Measurements from ENCODE around the gene PCCA.
A peak's percentile ranks its signal among the peaks of the same experiment; 100 is the strongest.

Gene PCCA

DNA sequence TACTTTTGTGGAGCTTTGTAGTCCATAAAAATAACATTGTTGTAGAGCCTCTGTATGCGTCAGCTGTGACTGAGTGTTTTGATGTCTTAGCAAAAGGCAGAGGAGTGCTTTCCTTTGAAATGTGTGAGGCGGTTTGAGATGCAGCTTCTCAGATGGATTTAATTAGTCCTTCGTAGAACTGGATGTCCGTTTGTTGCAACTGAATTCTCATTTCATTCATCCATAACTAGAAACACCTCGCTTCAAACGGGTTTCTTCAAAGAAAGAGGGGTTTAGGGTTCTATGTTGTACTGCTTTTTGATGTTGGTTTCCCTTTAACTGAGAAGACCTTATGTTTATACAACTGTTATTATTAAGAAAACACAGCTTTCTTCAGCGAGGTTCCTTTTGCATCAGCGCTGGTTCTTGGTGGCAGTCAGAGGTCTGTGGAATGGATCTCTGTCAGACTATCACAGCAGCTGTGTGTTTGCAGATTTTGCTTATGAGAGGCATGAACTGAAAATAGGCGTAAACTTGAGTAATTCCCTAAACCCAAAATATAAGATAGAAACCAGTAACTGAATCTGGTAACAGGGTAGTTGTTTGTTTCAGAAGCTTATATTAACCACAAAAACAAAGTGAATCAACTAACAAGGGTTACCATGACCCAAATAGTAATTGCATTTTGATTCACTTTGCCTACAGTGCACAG is 305.3 kb downstream of the PCCA start:
- DNase-seq: no peak
- no peak for TF ChIP-seq GATA1 (IDR thresholded peaks at IDR 0.05; ENCODE audit: low read depth, low read length)
- no peak for TF ChIP-seq POLR2A (IDR thresholded peaks at IDR 0.05; ENCODE audit: low read length)

DNA sequence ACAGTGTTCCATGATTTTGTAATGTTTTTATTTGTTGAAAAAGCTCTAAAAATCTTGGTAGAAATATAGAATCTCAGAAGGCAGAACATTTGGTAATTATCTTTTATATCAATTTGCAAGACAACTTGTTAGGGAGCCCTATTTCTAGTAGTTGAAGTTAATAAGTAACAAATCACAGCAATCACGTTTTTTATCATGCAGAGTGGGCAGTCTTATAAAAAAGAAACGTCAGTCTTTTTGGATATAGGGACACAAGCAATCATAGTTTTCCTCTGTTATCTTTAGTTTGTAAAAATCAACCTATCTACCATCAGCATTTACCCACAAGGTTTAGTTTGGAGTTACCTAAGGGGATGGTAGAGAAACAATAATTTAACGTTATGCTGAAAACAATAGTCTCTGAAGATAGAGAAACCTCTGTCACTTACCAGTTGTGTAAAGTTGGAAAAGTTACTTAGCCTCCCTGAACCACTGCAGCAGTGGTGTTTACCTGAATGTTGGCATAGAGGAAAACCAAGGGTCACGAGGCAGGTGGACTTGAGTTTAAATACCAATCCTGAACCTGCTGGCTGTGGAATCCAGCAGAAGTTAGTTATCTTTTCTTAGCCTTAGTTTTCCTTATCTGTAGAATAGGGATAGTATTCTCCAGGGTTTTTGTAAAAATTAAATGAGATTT is 306.9 kb downstream of the PCCA start:
- no peak for TF ChIP-seq POLR2A (IDR thresholded peaks at IDR 0.05; ENCODE audit: low read length)
- TF ChIP-seq GATA1 (IDR thresholded peaks at IDR 0.05; ENCODE audit: low read depth, low read length): no peak
- no peak for DNase-seq

DNA sequence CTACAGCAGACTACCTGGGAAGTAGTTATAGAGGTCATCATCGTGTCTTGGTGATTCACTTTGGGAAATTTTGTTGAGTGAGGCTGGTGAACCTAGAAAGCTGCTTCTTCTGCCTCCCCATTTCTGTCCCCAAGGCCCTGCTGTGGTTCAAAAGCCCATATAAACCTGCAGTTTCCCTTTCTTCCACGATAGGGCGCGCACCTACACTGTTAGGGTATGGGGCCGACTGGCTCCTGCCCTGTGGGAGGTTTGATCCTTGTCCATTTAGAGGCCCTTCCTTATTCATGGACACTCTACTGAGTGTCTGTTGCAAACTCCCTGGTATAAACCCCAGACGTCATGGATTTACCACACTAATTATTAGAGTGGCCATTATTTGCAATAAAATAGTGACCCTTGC is 307.9 kb downstream of the PCCA start:
- DNase-seq: no peak
- TF ChIP-seq GATA1 (IDR thresholded peaks at IDR 0.05; ENCODE audit: low read depth, low read length) (no peak), POLR2A (IDR thresholded peaks at IDR 0.05; ENCODE audit: low read length) (no peak)

DNA sequence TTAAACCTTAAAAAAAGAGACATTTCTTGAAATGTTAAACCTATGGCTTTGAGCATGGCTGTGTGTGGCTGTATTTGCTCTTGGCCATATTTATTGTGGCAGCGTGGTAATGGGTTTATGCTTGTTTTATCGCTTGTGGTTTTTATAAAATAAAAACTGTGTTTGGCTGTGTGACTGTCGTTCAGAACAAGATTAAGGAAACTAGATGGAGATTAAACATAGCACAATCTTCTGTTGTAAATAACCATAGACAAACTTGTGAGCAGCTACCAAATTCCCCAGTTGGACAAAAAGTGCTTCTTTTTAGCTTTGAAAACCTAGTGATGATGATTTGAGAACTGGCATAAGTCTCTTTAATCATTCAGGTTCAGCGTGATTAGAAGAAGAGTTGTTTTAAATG is 308.7 kb downstream of the PCCA start:
- DNase-seq: no peak
- no peak for TF ChIP-seq POLR2A (IDR thresholded peaks at IDR 0.05; ENCODE audit: low read length)
- no peak for TF ChIP-seq GATA1 (IDR thresholded peaks at IDR 0.05; ENCODE audit: low read depth, low read length)

DNA sequence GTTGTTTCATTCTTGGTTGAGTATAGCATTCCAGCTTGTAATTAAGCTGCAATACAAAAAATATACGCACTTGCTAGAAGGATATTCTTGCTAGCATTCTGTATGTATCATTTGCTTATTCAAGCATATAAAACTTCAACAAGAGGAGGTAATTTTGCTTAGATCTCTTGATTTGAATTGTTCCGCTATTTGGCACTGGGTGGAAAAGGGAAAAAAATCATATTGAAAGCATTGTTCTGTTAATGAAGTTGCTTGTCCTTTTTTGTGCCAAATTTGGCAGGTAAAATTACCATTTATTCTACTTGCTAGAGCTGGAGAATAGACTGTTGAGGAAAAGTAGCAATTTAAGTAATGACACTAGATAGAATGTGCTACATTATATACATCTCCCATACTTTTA is 309.5 kb downstream of the PCCA start:
- DNase-seq: no peak
- no peak for TF ChIP-seq GATA1 (IDR thresholded peaks at IDR 0.05; ENCODE audit: low read depth, low read length)

DNA sequence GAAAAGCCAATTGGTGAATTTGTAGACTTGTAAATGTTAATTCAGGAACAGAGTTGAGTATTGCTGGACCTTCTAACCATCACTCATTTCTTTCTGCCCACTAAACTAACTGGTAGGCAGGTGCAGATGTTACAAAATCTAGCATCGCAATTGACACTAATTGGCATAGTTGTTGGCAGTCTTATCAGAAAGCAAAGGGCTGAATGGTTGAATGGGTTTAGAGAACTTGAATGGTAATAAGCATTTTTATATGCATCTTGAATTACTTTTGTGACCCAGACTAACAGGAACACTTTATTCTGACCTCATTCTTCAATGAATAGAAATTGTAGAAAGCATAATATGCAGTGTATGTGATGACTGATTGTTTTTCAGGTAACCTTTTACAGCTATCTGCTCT is 310.6 kb downstream of the PCCA start:
- DNase-seq: no peak
- TF ChIP-seq GATA1 (IDR thresholded peaks at IDR 0.05; ENCODE audit: low read depth, low read length) (no peak), POLR2A (IDR thresholded peaks at IDR 0.05; ENCODE audit: low read length) (no peak)

DNA sequence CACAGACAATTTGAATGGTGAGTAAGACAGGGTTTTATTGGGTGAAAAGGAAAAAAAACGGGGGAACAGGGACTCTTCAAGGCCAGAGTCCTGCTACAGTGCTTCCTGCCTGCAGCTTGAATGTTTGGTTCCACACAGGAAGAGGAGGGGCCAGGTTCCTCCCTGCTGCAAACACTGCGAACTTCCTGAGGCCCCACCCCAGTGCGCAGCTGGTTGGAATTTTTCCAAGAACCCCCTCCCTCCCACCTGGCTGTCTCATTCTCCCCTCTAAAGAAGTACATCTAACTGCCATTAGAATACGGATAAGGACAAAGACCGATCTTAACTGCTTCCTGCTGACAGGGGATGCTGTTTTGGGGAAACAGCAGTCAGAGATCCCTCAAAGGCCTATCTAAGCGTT is 314.8 kb downstream of the PCCA start:
- DNase-seq: no peak
- TF ChIP-seq POLR2A (IDR thresholded peaks at IDR 0.05; ENCODE audit: low read length) (no peak), GATA1 (IDR thresholded peaks at IDR 0.05; ENCODE audit: low read depth, low read length) (no peak)

DNA sequence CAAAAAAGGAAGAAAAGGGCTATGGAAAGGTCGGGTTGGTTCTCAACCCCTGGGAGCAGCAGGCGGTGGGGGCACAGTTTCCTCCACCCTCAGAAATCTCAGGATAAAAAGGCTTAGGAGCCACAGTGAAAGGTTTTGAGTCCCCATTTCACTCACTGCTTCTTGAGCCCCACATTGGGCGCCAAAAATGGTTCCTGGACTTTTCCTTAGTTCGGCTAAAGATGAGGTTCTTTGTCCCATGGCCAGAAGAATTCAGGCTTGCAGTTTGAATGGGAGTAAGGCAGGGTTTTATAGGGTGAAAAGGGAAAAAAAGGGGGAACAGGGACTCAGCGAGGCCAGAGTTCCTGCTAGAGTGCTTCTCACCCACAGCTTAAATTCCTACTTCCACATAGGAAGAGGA is 320.2 kb downstream of the PCCA start:
- no peak for DNase-seq

DNA sequence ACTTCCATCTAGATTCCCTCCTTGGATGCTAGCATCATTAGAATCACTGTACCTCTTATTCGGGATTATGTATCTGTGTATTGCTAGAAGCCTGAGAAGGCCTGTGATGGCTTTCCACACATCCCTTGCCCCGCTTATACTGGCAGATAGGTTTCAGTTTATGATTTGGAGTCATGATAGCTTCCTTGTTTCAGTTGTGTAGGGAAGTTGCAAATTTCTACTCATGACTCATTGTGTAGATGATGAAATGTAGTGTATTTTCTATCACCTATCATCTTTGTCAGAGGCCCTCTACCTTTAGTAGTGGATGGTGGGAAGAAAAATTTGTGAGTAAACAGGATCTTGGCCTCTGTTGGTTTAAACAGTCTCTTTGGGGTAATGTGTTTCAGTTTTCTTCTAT is 334.5 kb downstream of the PCCA start:
- peak in 1 of 2 experiments; percentile 2 for DNase-seq
- no peak for TF ChIP-seq GATA1 (IDR thresholded peaks at IDR 0.05; ENCODE audit: low read depth, low read length)
- TF ChIP-seq POLR2A (IDR thresholded peaks at IDR 0.05; ENCODE audit: low read length): no peak

More for the DNA sequence above, 320.2 kb downstream of the PCCA start:
- no peak for TF ChIP-seq POLR2A (IDR thresholded peaks at IDR 0.05; ENCODE audit: low read length)
- no peak for TF ChIP-seq GATA1 (IDR thresholded peaks at IDR 0.05; ENCODE audit: low read depth, low read length)

DNA sequence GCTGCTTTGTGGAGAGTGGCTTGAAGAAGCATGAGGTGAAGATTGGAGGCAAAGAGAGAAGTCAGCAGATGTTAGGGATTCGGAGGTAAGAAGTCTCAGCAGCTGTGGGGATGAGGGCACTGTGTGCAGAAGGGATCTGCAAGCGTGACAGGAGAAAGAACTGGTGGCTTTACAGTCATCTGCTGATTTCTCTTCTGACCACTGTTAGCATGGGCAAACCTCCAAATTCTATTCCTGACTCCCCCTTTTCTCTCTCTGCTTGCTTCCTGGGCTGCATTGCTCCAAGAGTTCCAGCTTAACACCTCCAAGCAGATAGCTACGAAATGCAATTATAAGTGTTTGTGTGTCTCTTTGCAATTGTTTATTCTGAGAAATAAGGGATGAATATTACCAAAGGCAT is 340.1 kb downstream of the PCCA start:
- TF ChIP-seq GATA1 (IDR thresholded peaks at IDR 0.05; ENCODE audit: low read depth, low read length) (no peak), POLR2A (IDR thresholded peaks at IDR 0.05; ENCODE audit: low read length) (no peak)
- no peak for DNase-seq

DNA sequence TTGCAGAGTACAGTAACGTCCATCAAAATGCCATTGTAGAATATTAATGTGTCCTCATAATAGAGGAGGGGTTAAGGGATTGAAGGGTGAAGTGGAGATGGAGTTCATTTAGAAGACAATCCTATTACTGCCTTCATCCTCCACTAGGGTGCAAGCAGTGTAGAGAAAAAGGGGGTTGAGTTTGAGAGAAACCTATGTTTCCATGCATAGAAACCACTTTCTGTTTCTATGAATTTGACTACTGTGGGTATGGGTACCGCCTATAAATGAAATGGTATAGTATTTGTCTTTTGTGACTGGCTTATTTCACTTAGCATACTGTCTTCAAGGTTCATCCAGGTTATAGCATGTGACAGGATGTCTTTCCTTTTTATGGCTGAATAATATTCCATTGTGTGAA is 343.7 kb downstream of the PCCA start:
- TF ChIP-seq POLR2A (IDR thresholded peaks at IDR 0.05; ENCODE audit: low read length): no peak
- TF ChIP-seq GATA1 (IDR thresholded peaks at IDR 0.05; ENCODE audit: low read depth, low read length): no peak
- DNase-seq: no peak

DNA sequence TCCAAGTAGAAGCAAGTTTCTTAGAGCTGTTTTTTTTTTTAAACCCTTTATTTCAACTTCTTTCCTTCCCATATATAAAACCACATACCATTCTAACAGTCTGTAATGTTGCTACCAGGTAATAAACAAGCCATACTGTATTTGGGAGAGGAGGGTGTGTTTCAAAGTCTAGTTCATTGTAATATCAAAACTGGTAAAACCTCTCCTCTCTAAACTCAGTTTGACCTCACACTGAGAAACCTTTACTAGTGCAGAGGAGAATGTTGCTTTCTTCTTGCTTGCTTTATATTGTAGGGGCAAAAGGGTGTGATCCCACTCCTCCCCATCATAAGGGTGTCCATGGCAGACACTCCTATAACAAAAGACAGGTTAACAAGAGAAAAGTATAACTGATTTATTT is 344.6 kb downstream of the PCCA start:
- DNase-seq: no peak
- no peak for TF ChIP-seq GATA1 (IDR thresholded peaks at IDR 0.05; ENCODE audit: low read depth, low read length)
- no peak for TF ChIP-seq POLR2A (IDR thresholded peaks at IDR 0.05; ENCODE audit: low read length)

DNA sequence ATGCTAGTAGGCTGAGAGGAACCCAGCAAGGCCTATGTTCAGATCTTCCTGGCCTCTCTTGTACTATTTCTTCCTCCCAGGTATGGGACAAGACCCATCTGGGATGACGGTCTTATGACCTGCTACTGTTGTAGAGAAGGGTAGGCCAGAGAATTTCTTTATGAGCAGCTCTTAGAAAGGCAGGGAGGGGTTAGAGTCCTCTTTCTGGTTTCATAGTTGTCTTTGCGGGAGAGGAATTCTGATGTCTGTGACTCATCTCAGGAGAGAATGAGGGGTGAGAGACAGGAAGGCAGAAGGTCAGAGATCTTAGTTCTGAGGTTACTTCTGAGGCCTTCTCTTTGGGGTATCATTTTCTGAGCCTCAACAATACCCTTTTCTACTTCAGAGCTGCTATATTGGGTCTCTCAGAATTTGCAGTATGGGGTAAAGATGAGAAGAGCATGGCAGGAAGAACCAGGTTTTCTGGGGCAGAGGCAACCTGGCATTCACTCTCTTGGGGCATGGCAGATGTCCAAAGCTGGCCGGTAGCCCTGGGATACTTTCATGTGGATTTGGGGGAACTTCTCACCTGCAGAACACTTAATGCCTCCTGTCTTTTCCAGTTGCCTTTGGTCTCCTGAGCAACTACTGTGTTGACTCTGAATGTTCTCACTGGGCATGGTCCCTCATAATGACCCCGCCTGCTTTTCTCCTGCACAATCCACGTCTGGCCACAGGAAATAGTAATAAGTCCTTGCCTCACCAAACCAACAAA is 345.3 kb downstream of the PCCA start:
- DNase-seq: no peak
- TF ChIP-seq GATA1 (IDR thresholded peaks at IDR 0.05; ENCODE audit: low read depth, low read length): no peak

DNA sequence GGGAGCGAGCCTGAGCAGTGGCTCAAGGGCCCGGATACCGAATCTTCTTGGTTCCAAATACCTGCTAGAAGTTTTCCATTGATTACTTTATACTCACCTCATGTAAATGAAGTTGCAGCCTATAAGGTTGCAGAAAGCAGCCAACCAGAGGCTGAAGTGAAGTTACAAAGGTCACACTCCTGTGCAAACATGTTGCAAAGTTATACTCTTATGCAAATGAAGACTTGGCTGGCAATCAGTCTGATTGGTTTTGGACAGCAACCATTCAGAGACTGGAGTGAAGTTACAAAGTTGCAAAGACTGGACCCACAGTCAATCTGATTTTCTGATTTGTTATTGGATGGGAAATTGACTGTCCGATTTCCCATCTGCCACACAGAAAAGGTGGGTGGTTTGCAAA is 347.2 kb downstream of the PCCA start:
- no peak for DNase-seq

More for the DNA sequence above, 347.2 kb downstream of the PCCA start:
- no peak for TF ChIP-seq POLR2A (IDR thresholded peaks at IDR 0.05; ENCODE audit: low read length)
- TF ChIP-seq GATA1 (IDR thresholded peaks at IDR 0.05; ENCODE audit: low read depth, low read length): no peak

Data from erythroblast (primary cell).